Measurements from ENCODE around the gene PRR22.

GRCh38 chr19:5803441-5803751, 18.9 kb upstream of the PRR22 start:
- TF ChIP-seq YY1 (IDR thresholded peaks at IDR 0.05; ENCODE audit: low read depth) (no peak), CEBPB (IDR thresholded peaks at IDR 0.05) (no peak), MAX (IDR thresholded peaks at IDR 0.05) (no peak), TEAD4 (IDR thresholded peaks at IDR 0.05) (0 out of 2 replicates have a peak, but pooled peaks have one; percentile 51), TAF1 (IDR thresholded peaks at IDR 0.05; ENCODE audit: low read depth) (no peak), NFIC (IDR thresholded peaks at IDR 0.05) (no peak), ZBTB7A (IDR thresholded peaks at IDR 0.05; ENCODE audit: low read depth) (no peak), FOXM1 (IDR thresholded peaks at IDR 0.05; ENCODE audit: borderline replicate concordance, low read depth) (no peak), EGR1 (IDR thresholded peaks at IDR 0.05) (no peak), EP300 (IDR thresholded peaks at IDR 0.05; ENCODE audit: borderline replicate concordance) (no peak), RAD21 (IDR thresholded peaks at IDR 0.05; ENCODE audit: low read depth) (no peak), CREB1 (IDR thresholded peaks at IDR 0.05; ENCODE audit: low read depth) (no peak)
- TF ChIP-seq, protein P1, sequence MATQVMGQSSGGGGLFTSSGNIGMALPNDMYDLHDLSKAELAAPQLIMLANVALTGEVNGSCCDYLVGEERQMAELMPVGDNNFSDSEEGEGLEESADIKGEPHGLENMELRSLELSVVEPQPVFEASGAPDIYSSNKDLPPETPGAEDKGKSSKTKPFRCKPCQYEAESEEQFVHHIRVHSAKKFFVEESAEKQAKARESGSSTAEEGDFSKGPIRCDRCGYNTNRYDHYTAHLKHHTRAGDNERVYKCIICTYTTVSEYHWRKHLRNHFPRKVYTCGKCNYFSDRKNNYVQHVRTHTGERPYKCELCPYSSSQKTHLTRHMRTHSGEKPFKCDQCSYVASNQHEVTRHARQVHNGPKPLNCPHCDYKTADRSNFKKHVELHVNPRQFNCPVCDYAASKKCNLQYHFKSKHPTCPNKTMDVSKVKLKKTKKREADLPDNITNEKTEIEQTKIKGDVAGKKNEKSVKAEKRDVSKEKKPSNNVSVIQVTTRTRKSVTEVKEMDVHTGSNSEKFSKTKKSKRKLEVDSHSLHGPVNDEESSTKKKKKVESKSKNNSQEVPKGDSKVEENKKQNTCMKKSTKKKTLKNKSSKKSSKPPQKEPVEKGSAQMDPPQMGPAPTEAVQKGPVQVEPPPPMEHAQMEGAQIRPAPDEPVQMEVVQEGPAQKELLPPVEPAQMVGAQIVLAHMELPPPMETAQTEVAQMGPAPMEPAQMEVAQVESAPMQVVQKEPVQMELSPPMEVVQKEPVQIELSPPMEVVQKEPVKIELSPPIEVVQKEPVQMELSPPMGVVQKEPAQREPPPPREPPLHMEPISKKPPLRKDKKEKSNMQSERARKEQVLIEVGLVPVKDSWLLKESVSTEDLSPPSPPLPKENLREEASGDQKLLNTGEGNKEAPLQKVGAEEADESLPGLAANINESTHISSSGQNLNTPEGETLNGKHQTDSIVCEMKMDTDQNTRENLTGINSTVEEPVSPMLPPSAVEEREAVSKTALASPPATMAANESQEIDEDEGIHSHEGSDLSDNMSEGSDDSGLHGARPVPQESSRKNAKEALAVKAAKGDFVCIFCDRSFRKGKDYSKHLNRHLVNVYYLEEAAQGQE (IDR thresholded peaks at IDR 0.05; ENCODE audit: low read depth): no peak

Data from Ishikawa (cell line).